Germinal center (tissue), 1 donor: Measurements from ENCODE around the gene KPNA4.
"Not testable (repeated sequence)": the region's sequence is repeated elsewhere in the genome, so short reads cannot be mapped to it uniquely, and the experiment has no call there.

Experiments
- DNase-seq: peaks from one replicate; pipeline ENCODE4 v3.0.0; 2012; ENCODE audit warnings: mixed read lengths, low spot score

Gene KPNA4

GRCh38 chr3:160569894-160570652, 4.7 kb upstream of the KPNA4 start:
- no peak for DNase-seq

GRCh38 chr3:160568989-160569388, 3.6 kb upstream of the KPNA4 start:
- DNase-seq, result no peak

GRCh38 chr3:160567774-160568173, 2.4 kb upstream of the KPNA4 start:
- DNase-seq, result no peak

GRCh38 chr3:160566499-160566898, 1.1 kb upstream of the KPNA4 start:
- no peak for DNase-seq

GRCh38 chr3:160564949-160565441, 376 bp downstream of the KPNA4 start:
- peak; percentile 50 for DNase-seq

GRCh38 chr3:160564258-160564911, 986 bp downstream of the KPNA4 start:
- no peak for DNase-seq

GRCh38 chr3:160562952-160563351, 2.4 kb downstream of the KPNA4 start:
- no peak for DNase-seq

- DNase-seq, result no peak
Measured at GRCh38 chr3:160557571-160557970, 7.8 kb downstream of the KPNA4 start.

- DNase-seq, result no peak
Measured at GRCh38 chr3:160556141-160556540, 9.2 kb downstream of the KPNA4 start.

GRCh38 chr3:160554980-160555379, 10.4 kb downstream of the KPNA4 start:
- DNase-seq, result no peak

- no peak for DNase-seq
Measured at GRCh38 chr3:160553827-160554226, 11.5 kb downstream of the KPNA4 start.

GRCh38 chr3:160546727-160547126, 18.6 kb downstream of the KPNA4 start:
- no peak for DNase-seq

GRCh38 chr3:160545504-160545871, 19.9 kb downstream of the KPNA4 start:
- DNase-seq, result no peak

GRCh38 chr3:160544844-160545503, 20.4 kb downstream of the KPNA4 start:
- no peak for DNase-seq

GRCh38 chr3:160540551-160540950, 24.8 kb downstream of the KPNA4 start:
- DNase-seq, result no peak

- no peak for DNase-seq
Measured at GRCh38 chr3:160538895-160539294, 26.5 kb downstream of the KPNA4 start.

- DNase-seq, result no peak
Measured at GRCh38 chr3:160537729-160538128, 27.6 kb downstream of the KPNA4 start.

GRCh38 chr3:160532371-160532770, 33.0 kb downstream of the KPNA4 start:
- DNase-seq, result no peak

- DNase-seq, result no peak
Measured at GRCh38 chr3:160531311-160531710, 34.1 kb downstream of the KPNA4 start.

- not testable (repeated sequence) for DNase-seq
Measured at GRCh38 chr3:160516391-160516790, 49.0 kb downstream of the KPNA4 start.

- DNase-seq, result no peak
Measured at GRCh38 chr3:160501325-160501724, 64.0 kb downstream of the KPNA4 start.

GRCh38 chr3:160498202-160498601, 67.2 kb downstream of the KPNA4 start:
- DNase-seq, result no peak

GRCh38 chr3:160490166-160490565, 75.2 kb downstream of the KPNA4 start:
- no peak for DNase-seq
